Measurements from ENCODE around the gene CHST13.

CHST13 gene, protein sequence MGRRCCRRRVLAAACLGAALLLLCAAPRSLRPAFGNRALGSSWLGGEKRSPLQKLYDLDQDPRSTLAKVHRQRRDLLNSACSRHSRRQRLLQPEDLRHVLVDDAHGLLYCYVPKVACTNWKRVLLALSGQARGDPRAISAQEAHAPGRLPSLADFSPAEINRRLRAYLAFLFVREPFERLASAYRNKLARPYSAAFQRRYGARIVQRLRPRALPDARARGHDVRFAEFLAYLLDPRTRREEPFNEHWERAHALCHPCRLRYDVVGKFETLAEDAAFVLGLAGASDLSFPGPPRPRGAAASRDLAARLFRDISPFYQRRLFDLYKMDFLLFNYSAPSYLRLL

DNA sequence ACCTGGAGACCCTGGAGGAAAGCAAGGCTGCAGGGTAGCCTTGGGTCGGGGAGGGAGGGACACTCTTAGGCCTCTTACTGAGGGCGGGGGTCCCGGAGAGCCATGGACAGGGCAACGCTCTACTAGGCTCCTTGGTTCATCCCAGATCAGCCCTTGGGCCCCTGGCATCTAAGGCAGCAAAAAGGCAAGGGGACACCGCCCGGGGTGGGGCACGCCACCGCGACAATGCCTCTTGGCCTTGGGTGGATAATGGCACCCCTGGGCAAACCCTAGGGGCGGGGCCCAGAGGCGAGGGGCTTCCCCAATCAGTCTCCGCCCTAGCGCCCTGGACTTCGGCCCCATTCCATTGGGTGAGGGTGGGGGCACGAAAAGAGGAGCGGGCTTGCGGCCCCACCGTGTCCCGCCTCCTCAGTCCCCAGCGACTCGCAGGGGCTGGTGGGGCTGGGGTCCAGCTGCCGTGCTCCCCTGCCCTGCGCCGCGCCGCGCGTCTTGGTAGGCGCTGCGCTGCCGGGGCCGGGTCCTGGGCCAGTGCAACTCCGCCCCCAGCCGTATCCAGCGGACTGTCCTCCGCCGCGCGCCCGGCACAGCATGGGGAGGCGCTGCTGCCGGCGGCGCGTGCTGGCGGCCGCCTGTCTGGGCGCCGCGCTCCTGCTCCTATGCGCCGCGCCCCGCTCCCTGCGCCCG is at the start of gene CHST13:
TSS of gene CHST13 (plus strand) at position 411 of the 684 bp plus-strand sequence. CDS start at position 589, 178 bp downstream.
- Histone ChIP-seq H3K9ac (ENCODE audit: low read depth, low read length) (no peak within 1 kb of the TSS), H3K27ac (ENCODE audit: low read depth, low read length) (no peak within 1 kb of the TSS), H3K9me3 (ENCODE audit: control insufficient read depth, insufficient read depth, low read length) (no peaks in the 10 kb centered on the region), H3K36me3 (ENCODE audit: control insufficient read depth, insufficient read depth, low read length) (no peaks in the 10 kb centered on the region), H3K27me3 (ENCODE audit: control insufficient read depth, insufficient read depth, low read length) (peaks cover 14% of the 10 kb centered on the region), H3K4me1 (ENCODE audit: control insufficient read depth, insufficient read depth, low read length) (no peaks in the 10 kb centered on the region; the same call in 1 of the 2 replicates), H3K4me3 (ENCODE audit: low read depth, low read length) (peak within 1 kb of the TSS; percentile 68)

DNA sequence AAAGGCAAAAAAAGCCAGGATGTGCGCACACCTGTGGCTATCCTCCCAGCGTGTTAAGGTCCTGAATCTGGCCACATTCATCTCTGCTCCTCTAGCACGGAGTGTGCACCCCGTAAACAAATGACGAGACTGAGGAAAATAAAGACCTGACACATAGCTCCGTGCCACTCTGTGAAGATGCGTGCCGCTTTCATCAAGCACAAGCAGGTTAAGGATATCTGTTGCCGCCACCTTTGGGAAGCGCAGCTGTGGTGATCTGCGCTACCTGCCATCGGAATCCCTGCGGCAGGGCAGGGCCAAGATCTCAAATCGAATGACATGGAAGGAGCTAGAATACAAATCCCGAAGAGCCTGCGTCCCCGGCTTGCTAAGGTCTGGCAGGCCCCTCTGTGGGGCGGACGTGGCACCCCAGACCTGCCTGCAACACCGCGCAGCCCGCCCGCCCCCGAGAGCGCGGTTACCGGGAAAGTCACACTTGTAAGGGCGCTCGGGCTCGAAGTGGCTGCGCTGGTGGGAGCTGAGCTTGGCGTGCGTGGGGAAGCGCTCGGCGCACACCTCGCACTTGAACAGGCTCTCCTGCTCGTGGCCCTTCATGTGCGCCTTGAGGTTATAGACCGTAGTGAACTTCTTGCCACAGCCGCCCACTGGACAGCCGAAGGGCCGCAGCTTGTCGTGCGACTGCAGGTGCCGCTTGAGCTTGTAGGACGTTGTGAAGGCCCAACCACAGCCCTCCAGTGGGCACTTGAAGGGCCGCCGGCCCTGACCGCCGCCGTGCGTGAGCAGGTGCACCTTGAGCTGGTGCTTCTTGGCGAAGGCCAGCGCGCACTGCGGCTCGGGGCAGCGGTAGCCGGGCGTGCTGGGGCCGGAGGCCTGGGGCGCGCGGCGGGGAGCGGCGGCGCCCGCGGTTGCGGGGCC is 49.2 kb upstream of the CHST13 start:
- H3K9ac ChIP-seq (ENCODE audit: low read depth, low read length), result peak overlapping the region; percentile 32
- H3K27ac ChIP-seq (ENCODE audit: low read depth, low read length), result peak overlapping the region; percentile 79
- peak overlapping the region; percentile 78 for H3K4me3 ChIP-seq (ENCODE audit: low read depth, low read length)
- no peaks in the 10 kb centered on the region for H3K9me3 ChIP-seq (ENCODE audit: control insufficient read depth, insufficient read depth, low read length)
- no peaks in the 10 kb centered on the region for H3K27me3 ChIP-seq (ENCODE audit: control insufficient read depth, insufficient read depth, low read length)
- H3K4me1 ChIP-seq (ENCODE audit: control insufficient read depth, insufficient read depth, low read length), result peaks cover 23% of the 10 kb centered on the region
- peaks cover 26% of the 10 kb centered on the region for H3K36me3 ChIP-seq (ENCODE audit: control insufficient read depth, insufficient read depth, low read length)

DNA sequence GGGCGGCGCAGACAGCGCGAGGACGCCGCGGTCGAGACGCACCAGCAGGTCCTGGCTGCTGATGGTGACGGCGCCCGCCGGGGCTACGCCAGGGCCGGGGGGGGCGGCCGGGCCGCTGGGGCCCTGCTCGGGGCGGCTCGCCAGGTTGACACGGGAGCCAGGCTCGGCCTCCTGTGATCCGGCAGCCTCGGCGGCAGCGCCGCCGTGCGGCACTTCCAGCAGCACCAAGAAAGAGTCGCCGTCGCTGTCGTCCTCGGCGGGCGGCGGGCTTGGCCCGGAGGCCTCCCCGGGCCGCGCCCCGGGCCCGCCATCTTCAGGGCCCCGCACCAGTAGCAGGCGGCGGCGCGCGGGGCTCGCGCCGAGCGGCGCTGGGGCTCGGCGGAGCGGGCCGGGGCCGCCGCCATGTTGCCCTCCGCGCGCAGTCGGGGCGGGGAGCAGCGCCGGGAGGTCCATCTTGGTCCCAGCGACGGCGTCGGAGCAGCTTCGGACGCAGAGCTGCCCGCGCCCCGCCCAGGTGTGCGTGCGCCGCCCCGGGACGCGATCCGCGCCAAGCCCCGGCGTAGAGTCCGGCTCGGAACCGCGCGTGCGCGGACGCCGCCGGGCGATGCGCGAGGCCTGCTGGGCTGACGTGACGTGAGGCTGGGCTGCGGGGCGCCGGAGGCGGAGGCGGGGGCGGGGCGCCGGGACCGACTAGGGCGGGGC is 48.4 kb upstream of the CHST13 start, which contains the start of gene ZXDC:
TSS of gene ZXDC (minus strand) at position 479 of the 702 bp plus-strand sequence. CDS start at position 453, 26 bp downstream.
- H3K4me3 ChIP-seq (ENCODE audit: low read depth, low read length), result peak within 1 kb of the TSS; percentile 85
- H3K27me3 ChIP-seq (ENCODE audit: control insufficient read depth, insufficient read depth, low read length), result no peaks in the 10 kb centered on the region
- peak within 1 kb of the TSS; percentile 85 for H3K9ac ChIP-seq (ENCODE audit: low read depth, low read length)
- H3K27ac ChIP-seq (ENCODE audit: low read depth, low read length), result peak within 1 kb of the TSS; percentile 79
- peaks cover 18% of the 10 kb centered on the region for H3K36me3 ChIP-seq (ENCODE audit: control insufficient read depth, insufficient read depth, low read length)
- H3K4me1 ChIP-seq (ENCODE audit: control insufficient read depth, insufficient read depth, low read length), result peaks cover 23% of the 10 kb centered on the region
- no peaks in the 10 kb centered on the region for H3K9me3 ChIP-seq (ENCODE audit: control insufficient read depth, insufficient read depth, low read length)

DNA sequence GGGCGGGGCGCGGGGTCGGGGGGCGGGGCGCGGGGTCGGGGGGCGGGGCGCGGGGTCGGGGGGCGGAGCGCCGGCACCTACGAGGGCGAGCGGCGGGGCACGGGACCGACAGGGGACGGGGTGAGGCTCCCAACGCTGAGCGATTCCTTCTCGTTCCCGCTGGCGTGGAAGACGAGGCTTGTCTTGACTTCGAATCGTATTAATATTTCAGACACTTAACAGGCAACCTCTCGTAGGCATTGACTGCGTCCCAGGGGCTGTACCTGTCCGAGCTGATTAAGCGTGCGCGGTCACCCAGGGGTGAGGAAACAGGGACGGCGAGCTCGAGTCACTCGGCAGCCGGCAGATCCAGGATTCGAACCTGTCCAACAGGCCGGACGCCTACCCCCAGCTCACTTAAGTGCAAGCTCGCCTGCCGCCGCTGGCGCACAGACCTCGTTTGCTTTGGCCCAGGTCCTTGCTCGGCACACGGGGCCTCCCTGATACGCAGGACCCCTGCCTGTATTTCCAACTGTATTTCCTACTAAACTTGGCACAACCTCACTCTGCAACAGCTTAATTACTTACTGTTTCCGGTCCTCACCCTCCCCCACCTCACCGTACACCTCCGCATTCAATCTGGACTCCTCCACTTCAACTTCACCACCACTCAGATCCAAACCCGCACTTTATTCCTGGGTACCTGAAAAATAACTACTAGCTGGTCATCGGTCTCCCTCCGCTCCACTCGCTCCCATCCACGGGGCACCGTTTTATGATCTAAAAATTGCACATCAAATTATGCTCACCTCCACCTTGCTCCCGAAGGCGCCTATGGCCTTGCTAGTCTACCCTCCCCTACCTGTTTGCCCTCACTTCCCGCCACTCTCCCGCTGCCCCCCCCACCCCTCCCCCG is 47.5 kb upstream of the CHST13 start:
- peak overlapping the region; percentile 83 for H3K9ac ChIP-seq (ENCODE audit: low read depth, low read length)
- peaks cover 23% of the 10 kb centered on the region for H3K4me1 ChIP-seq (ENCODE audit: control insufficient read depth, insufficient read depth, low read length)
- H3K27ac ChIP-seq (ENCODE audit: low read depth, low read length), result peak overlapping the region; percentile 67
- H3K36me3 ChIP-seq (ENCODE audit: control insufficient read depth, insufficient read depth, low read length), result peaks cover 10% of the 10 kb centered on the region
- H3K4me3 ChIP-seq (ENCODE audit: low read depth, low read length), result peak overlapping the region; percentile 85
- no peaks in the 10 kb centered on the region for H3K9me3 ChIP-seq (ENCODE audit: control insufficient read depth, insufficient read depth, low read length)
- H3K27me3 ChIP-seq (ENCODE audit: control insufficient read depth, insufficient read depth, low read length), result no peaks in the 10 kb centered on the region

DNA sequence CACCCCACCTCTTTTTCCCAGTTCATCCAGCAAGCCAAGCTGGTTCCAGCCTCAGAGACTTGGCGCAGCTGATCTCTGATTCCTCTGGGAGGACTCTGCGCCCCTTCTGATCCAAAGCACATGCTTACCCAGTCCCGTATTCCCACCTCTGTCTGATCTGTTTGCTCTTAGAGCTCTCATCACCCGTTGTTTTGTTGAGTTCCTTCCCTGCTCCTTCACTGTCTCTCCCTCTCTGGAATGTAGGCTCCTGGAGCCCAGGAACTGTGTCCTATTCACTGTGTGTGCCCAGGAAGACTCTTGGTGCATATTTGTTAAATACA is 46.9 kb upstream of the CHST13 start:
- peaks cover 4% of the 10 kb centered on the region for H3K36me3 ChIP-seq (ENCODE audit: control insufficient read depth, insufficient read depth, low read length)
- H3K4me3 ChIP-seq (ENCODE audit: low read depth, low read length), result no peak overlapping the region
- H3K27ac ChIP-seq (ENCODE audit: low read depth, low read length), result no peak overlapping the region
- H3K27me3 ChIP-seq (ENCODE audit: control insufficient read depth, insufficient read depth, low read length), result no peaks in the 10 kb centered on the region
- H3K9ac ChIP-seq (ENCODE audit: low read depth, low read length), result no peak overlapping the region
- peaks cover 23% of the 10 kb centered on the region for H3K4me1 ChIP-seq (ENCODE audit: control insufficient read depth, insufficient read depth, low read length)
- no peaks in the 10 kb centered on the region for H3K9me3 ChIP-seq (ENCODE audit: control insufficient read depth, insufficient read depth, low read length)

DNA sequence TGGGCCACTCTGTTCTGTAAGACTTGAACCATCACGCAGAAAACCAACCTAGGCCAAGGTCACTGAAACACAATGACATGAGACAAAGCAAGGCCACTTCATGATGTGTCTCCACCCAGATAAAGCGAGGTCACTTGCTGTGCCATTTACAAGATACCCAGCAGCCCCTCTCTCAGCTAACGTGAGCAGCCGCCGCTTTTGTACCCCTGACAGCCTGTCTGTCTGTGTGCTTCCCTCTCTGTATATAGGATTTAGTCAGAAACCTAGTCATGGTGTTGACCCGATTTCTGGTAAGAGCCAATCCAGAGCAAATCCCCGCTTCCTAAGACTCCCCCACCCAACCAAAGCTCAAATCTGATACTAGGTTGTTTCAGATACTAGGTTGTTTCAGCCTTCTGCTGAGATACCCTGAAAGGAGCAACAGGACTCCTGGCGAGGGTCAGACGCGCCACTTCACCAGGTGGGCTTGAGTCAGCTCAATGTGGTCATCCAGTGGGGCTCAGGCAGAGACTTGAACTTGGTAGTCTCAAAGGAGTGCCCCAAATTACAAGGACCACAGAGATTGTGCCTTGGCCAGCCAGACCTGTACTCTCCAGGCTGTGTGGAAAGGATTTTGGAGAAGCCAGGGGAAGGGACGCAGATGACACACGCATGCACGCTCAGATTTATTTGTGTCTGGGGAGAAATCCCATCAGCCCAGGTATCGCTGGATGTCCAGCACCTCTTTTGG is 45.2 kb upstream of the CHST13 start:
- Histone ChIP-seq H3K36me3 (ENCODE audit: control insufficient read depth, insufficient read depth, low read length) (no peaks in the 10 kb centered on the region), H3K27me3 (ENCODE audit: control insufficient read depth, insufficient read depth, low read length) (no peaks in the 10 kb centered on the region), H3K4me1 (ENCODE audit: control insufficient read depth, insufficient read depth, low read length) (peaks cover 10% of the 10 kb centered on the region), H3K9me3 (ENCODE audit: control insufficient read depth, insufficient read depth, low read length) (no peaks in the 10 kb centered on the region), H3K27ac (ENCODE audit: low read depth, low read length) (no peak overlapping the region), H3K4me3 (ENCODE audit: low read depth, low read length) (no peak overlapping the region), H3K9ac (ENCODE audit: low read depth, low read length) (no peak overlapping the region)

DNA sequence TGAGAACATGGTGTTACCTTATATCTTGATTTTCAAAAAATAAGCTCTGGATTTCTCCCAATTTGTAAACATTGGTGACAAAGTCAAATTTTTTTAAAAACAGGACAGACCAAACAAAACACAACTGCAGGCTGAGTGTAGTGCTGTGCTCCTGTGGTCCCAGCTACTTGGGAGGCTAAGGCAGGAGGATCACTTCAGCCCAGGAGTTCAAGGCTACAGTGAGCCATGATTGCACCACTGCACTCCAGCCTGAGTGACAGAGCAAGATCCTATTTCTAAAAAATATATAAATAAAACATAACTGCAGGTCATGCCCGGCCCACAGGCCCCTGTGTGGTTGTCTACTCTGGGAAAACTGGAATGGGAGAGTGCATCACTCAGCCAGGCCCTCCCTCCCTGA is 44.3 kb upstream of the CHST13 start:
- Histone ChIP-seq H3K9me3 (ENCODE audit: control insufficient read depth, insufficient read depth, low read length) (no peaks in the 10 kb centered on the region), H3K36me3 (ENCODE audit: control insufficient read depth, insufficient read depth, low read length) (no peaks in the 10 kb centered on the region), H3K9ac (ENCODE audit: low read depth, low read length) (no peak overlapping the region), H3K27me3 (ENCODE audit: control insufficient read depth, insufficient read depth, low read length) (no peaks in the 10 kb centered on the region), H3K4me3 (ENCODE audit: low read depth, low read length) (no peak overlapping the region), H3K27ac (ENCODE audit: low read depth, low read length) (no peak overlapping the region), H3K4me1 (ENCODE audit: control insufficient read depth, insufficient read depth, low read length) (peaks cover 15% of the 10 kb centered on the region)

DNA sequence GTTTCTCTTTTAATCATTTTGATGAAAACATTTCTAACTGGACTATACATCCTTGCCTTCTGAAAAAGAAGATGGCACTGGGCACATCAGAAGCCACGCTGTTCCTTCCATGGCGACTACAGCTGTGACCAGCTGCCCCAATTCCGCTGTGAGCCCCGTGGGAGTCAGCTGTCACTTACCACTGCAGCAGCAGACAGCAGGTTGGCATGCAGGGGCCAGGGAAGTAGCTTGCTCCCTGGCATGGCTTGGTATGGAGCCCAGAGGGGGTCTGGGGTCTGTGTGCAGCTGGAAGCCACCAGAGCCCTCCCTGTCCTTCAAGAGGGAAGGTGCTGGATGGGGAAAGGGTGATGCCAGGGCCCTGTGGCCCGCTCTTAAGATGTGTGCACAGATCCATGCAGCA is 43.7 kb upstream of the CHST13 start:
- Histone ChIP-seq H3K4me1 (ENCODE audit: control insufficient read depth, insufficient read depth, low read length) (peaks cover 20% of the 10 kb centered on the region), H3K36me3 (ENCODE audit: control insufficient read depth, insufficient read depth, low read length) (no peaks in the 10 kb centered on the region), H3K4me3 (ENCODE audit: low read depth, low read length) (no peak overlapping the region), H3K9ac (ENCODE audit: low read depth, low read length) (no peak overlapping the region), H3K9me3 (ENCODE audit: control insufficient read depth, insufficient read depth, low read length) (no peaks in the 10 kb centered on the region), H3K27ac (ENCODE audit: low read depth, low read length) (no peak overlapping the region), H3K27me3 (ENCODE audit: control insufficient read depth, insufficient read depth, low read length) (no peaks in the 10 kb centered on the region)

DNA sequence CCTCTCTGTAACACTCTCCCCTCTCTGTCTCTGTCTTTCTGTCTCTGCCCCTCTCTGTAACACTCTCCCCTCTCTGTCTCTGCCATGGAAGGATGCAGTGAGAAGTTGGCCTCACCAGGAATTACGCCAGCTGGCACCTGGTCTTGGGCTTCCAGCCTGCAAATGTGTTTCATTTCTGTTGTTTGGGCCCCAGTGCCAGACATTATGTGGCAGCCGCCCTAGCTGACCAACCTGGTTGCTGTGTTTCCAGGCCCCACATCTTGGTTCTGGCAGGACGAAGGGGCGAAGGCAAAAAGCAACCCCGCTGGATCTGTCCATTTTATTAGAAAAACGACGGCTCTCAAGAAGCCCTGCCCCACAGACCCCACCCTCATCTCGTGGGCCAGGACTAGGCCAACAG is 43.1 kb upstream of the CHST13 start:
- H3K27ac ChIP-seq (ENCODE audit: low read depth, low read length), result no peak overlapping the region
- H3K4me3 ChIP-seq (ENCODE audit: low read depth, low read length), result no peak overlapping the region
- no peaks in the 10 kb centered on the region for H3K27me3 ChIP-seq (ENCODE audit: control insufficient read depth, insufficient read depth, low read length)
- no peaks in the 10 kb centered on the region for H3K36me3 ChIP-seq (ENCODE audit: control insufficient read depth, insufficient read depth, low read length)
- H3K4me1 ChIP-seq (ENCODE audit: control insufficient read depth, insufficient read depth, low read length), result peaks cover 27% of the 10 kb centered on the region
- no peaks in the 10 kb centered on the region for H3K9me3 ChIP-seq (ENCODE audit: control insufficient read depth, insufficient read depth, low read length)
- no peak overlapping the region for H3K9ac ChIP-seq (ENCODE audit: low read depth, low read length)

All from HUES48 (cell line).